GM19193 (cell line): Measurements from ENCODE around the gene BPGM.

Experiments
- POLR2A ChIP-seq: IDR thresholded peaks from 4 replicates; pipeline ENCODE4 v1.6.1; 2011; ENCODE audit not compliant: insufficient read depth, insufficient read length; ENCODE audit errors: extremely low read depth

Gene BPGM

DNA sequence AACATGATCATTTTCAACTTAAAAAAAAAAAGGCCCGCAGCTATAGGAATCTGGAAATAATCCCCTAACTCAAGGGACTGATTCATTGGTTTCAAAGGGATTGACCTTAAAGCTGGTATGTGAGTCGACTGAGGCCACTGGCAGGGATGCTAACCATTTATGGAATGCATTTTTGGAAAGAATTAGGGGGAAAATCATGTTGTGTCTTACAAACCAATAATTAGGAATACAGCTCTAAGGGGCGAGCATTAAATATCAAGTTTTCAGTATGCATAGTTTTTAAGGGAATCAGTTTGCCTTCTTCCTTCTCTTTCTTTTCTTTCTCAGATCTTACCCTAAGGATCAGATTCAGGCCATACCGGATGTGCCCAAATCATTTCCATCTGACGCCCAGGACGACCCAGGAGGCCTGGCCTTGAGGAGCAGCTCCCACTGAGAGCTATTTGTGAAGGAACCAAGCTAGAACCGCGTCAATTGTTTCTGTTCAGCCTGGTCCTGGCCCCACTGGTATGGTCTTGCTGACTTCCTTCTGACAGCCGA is 48.7 kb downstream of the BPGM start:
- no peak for TF ChIP-seq POLR2A

GRCh38 chr7:134696261-134696660 is 49.6 kb downstream of the BPGM start:
- TF ChIP-seq POLR2A = no peak

DNA sequence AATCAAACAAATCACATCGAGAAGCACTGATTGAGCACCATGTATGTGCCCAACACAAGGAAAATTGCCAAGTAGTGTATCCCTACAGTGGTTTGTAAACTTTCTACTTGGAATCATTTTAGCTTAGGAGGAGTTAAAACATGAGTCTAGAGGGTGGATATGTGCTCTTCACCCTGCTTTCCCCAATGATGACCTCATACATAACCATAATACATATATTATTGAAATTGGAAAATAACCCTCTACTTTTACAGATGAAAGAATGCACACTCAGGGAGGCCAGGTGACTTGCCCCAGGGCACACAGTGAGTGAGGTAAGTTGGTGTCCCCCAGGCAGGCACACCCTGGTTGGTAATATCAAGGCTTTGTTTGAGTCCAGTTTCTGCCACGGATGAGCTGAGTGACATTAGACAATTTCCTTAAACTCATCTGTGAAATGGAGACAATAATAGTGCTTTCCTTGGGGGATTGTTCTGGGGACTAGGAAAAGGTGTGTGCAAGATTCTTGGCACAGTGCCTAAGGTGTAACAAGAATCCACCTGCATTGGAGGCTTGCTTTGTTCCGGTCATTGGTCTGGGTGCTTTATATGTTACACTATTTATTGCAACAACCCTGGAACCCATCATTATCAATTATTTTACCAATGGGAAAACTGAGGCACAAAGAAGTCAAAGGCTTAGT is 50.7 kb downstream of the BPGM start:
- TF ChIP-seq POLR2A = no peak

DNA sequence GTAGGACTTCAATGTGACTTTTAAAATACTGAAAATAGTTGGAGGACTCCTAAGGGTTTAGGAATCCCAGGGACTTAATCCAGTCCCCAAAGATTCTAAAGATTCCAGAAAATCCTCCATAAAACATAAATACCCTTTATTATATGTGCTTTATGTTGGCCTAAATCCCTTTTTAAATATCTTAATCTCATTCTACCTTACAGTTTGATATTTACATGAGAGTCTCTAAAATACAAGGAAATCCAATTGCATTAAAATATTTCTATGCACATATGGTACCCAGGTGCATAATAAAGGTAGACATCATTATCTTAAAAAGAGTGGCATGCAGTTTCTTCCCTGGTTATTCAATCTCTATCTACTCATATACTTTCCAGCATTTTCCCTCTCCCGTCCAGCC is 51.8 kb downstream of the BPGM start:
- no peak for TF ChIP-seq POLR2A

GRCh38 chr7:134699021-134699818 is 52.6 kb downstream of the BPGM start:
- no peak for TF ChIP-seq POLR2A

GRCh38 chr7:134699899-134700298 is 53.2 kb downstream of the BPGM start:
- no peak for TF ChIP-seq POLR2A

DNA sequence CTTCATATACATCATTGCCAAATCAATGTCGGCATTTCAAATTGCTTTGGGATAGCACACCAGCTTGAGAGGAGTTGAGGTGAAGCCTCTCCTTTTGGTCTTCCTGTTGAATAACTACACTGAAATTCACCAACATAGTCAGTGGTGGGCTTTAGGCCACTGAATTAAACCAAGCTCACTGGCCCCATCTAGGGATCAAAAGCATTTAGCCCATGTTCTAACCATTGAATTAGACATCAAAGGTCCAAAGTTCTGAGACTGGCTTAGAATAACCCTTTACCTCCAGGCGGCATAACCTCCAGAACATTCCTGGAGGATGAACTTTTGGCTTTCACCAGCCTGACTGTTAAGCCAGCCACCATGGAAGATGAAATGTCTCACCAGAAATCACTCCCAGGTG is 54.6 kb downstream of the BPGM start:
- TF ChIP-seq POLR2A = no peak

- no peak for TF ChIP-seq POLR2A
These were observed 56.0 kb downstream of the BPGM start for GRCh38 chr7:134702366-134703240.

DNA sequence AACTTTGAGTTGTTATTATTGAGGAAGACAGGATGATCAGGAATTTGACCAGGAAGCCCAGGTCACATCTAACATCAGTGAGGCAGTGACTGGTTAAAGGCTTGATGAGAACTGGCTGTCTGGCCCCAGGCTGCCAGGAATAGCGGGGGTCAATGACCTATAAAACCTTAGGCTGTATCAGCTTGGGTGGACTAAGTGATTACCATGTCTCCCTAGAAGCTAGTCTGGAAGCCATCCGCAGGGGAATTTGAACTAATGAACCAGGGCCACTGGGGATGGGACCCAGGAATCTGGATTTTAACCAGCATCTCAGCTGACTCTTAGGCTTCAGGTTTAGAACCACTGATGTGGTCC is 56.6 kb downstream of the BPGM start:
- no peak for TF ChIP-seq POLR2A

DNA sequence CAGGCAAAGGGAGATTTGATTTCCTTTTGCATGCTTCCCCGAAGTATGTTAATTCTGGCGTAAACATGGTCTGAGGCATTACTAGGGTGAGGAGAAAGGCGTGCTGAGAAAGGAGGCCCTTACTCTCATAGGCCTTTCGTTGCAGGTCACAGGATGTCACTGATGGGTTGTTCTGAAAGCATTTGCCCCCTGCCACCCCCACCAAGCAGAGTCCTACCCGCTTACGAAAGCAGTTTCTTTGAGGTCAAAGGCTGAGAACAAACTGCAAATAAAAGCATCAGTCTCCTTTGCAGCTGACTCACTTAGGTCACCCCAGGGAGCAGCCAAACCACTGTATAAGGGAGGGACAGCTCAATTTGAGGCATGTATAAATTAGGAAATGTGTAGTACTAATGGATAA is 57.1 kb downstream of the BPGM start:
- TF ChIP-seq POLR2A = no peak

- no peak for TF ChIP-seq POLR2A
These were observed 58.2 kb downstream of the BPGM start for GRCh38 chr7:134704827-134705226.

DNA sequence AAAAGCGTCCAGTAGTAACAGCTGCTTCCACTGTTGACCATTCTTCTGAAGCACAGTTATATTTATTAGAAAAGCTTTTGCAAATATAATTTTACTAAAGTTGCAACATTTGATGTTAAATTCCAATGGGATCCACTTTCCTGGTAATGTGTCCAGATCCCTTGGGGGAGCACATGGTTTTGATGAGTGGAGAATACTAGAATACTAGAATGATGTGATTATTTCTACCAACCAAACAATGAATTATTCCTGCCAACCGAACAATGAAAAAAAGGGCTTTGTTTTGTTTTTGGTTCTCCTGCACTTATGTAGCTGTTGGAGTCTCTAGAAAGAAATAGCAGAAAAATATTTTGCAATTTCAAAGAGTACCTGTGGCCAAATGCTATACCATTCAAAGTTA is 59.1 kb downstream of the BPGM start:
- no peak for TF ChIP-seq POLR2A

- no peak for TF ChIP-seq POLR2A
These were observed 59.8 kb downstream of the BPGM start for GRCh38 chr7:134706468-134706867.

DNA sequence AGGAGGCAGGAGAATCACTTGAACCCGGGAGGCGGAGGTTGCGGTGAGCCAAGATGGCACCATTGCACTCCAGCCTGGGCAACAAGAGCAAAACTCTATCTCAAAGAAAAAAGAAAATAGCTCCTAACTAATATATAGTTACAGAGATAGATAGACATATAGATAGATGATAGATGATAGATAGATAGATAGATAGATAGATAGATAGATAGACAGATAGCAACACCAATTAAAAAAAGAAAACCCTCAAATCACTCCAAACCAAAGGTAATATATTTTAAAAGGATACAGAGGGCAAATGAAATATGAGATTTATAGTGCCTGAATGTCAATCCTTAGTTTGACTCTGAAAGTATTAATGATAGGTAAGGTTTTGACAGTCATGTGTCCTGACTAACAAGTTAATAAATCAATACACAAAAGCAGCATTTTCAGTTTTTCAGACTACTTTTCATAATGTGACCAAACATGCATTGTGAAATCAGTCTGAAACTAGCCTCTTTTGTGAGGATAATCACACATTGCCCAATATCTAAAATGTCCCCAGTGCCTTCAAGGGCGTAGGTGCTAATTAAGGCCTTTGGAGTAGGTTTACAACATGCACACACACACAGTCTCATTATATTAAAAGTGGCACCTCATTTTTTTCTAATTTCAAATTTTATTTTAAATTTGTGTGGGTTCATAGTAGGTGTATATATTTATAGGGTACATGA is 61.2 kb downstream of the BPGM start:
- no peak for TF ChIP-seq POLR2A

DNA sequence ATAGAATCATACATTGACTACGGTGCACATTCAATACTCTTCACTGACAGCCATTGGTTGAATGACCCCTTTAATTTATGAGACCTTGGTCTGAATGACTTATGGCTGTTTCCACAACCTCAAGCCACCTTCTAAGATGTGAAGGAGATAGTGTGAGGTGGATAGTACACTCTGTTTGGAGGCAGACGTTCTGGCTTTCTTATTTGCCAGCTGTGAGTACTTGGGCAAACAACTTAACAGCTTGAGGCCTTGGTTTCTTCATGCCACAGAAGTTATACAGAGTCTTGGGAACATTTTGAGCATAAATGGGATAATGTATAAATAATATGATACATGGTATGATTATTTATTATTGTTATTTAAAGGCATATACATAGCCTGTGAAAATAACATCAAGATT is 62.0 kb downstream of the BPGM start:
- TF ChIP-seq POLR2A = no peak

DNA sequence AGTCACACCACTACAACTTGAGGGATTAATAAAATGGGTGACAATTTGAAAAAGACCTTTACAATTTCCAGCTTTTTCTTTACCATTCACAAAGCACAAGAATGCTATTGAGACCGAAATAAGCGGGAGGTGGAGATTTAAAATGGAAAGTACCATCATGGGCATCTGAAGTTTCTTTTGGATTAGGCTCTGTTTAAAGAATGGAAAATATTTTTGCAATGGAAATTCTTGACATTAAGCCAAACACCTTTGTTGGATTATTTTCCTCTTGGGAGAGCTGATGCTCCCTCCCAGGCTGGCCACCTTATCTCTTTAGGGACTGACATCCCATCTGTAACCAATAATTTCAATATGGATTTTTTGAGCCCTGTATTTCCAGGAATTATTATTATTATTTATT is 62.5 kb downstream of the BPGM start:
- no peak for TF ChIP-seq POLR2A

DNA sequence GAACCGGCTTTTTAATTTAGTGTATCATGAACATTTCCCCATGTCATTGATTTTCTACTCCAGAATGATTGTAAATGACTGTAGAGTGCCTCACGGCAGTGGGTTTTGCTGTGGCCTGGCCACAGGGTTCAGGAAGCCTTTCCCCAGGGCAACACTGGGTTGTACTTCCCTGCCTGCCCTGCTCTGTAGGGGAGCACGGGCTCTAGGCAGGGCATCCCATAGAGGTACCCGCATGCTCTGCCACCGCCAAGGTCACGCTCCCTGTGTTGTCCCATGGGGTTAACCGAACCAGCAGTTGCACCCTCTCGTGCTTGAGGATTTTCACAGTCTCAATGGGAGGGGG is 63.8 kb downstream of the BPGM start:
- no peak for TF ChIP-seq POLR2A
